GM18909 (cell line): ENCODE data around the gene ZNF124.
"Not testable (repeated sequence)": the region's sequence is repeated elsewhere in the genome, so short reads cannot be mapped to it uniquely, and the experiment has no call there.

ENCODE experiments used
- ATAC-seq: cut with Tn5 transposase; IDR thresholded peaks from one replicate; pipeline ENCODE4 v1.9.1; 2021; ENCODE audit warnings: mild to moderate bottlenecking; ENCODE audit not compliant: unreplicated experiment, poor library complexity

The ZNF124 gene

DNA sequence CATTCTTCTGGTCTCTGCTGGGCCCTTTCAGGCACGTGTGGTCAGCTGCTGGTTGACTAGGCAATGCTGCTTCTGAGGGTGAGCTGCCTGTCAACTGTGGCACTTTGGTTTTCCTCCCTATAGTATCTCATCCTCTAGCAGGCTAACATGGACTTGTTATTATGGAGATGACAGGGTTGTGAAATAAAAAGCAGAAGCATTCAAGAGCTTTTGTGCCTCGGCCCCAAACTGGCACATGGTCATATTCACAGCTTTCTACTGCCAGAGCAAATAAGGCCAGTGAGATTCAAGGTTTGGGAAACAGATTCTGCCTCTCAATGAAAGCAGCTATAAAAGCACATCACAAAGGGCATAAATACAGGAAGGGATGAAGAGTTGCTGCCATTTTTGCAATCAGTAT lies 1.6 kb upstream of the ZNF124 start:
- no peak for ATAC-seq

GRCh38 chr1:247172996-247173395 lies 1.2 kb upstream of the ZNF124 start:
- ATAC-seq = no peak

- peak; percentile 59 for ATAC-seq
Observed at GRCh38 chr1:247171443-247171842, 377 bp downstream of the ZNF124 start.

DNA sequence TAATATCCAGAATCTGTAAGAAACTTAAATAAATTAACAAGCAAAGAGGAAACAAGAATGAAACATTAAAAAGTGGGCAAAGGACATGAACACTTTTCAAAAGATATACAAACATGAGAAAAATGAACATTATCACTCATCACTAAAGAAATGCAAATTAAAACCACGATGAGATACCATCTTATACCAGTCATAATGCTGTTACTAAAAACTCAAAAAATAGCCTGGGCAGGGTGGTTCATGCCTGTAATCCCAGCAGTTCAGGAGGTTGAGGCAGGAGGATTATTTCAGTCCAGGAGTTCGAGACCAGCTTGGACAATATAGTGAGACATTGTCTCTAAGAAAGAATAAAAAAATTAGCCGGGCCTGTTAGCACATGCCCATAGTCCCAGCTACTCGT lies 6.1 kb downstream of the ZNF124 start:
- ATAC-seq = no peak

GRCh38 chr1:247164694-247165093 lies 7.1 kb downstream of the ZNF124 start:
- ATAC-seq = no peak

- no peak for ATAC-seq
Observed at GRCh38 chr1:247156787-247157232, 15.0 kb downstream of the ZNF124 start.

DNA sequence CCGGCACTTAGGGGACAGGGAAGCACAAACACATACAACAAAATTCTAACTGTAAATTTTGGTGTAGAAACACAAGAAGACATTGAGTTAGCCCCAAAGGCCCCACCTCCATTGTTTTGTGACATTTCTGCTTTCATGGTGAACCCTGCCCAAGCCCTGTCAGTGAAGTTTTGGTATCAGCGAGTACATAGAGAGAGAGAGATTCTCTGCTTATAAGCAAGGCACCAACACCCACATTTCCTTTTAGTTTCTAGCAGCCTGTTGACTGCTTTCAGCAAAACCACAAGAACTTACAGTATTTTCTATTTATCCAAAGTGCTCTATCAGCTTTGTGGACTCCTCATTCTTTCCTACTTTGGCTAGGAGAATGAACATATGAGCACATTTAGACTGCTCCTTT lies 24.0 kb downstream of the ZNF124 start:
- no peak for ATAC-seq

DNA sequence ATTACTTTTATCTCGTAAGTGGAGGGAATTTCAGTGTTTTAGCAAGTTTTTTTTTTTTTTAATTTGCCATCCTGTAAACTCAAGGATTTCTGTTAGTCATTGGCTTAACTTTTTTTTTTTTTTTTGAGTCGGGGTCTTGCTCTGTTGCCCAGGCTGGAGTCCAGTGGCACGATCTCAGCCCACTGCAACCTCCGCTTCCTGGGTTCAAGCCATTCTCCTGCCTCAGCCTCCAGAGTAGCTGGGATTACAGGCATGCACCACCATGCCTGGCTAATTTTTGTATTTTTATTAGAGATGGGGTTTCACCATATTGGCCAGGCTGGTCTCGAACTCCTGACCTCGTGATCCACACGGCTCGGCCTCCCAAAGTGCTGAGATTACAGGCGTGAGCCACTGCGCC lies 24.7 kb downstream of the ZNF124 start:
- ATAC-seq = not testable (repeated sequence)

GRCh38 chr1:247146671-247147070 lies 25.1 kb downstream of the ZNF124 start:
- no peak for ATAC-seq

GRCh38 chr1:247145279-247145678 lies 26.5 kb downstream of the ZNF124 start:
- ATAC-seq = no peak

GRCh38 chr1:247139557-247139956 lies 32.3 kb downstream of the ZNF124 start:
- not testable (repeated sequence) for ATAC-seq

GRCh38 chr1:247131236-247131635 lies 40.6 kb downstream of the ZNF124 start:
- no peak for ATAC-seq

DNA sequence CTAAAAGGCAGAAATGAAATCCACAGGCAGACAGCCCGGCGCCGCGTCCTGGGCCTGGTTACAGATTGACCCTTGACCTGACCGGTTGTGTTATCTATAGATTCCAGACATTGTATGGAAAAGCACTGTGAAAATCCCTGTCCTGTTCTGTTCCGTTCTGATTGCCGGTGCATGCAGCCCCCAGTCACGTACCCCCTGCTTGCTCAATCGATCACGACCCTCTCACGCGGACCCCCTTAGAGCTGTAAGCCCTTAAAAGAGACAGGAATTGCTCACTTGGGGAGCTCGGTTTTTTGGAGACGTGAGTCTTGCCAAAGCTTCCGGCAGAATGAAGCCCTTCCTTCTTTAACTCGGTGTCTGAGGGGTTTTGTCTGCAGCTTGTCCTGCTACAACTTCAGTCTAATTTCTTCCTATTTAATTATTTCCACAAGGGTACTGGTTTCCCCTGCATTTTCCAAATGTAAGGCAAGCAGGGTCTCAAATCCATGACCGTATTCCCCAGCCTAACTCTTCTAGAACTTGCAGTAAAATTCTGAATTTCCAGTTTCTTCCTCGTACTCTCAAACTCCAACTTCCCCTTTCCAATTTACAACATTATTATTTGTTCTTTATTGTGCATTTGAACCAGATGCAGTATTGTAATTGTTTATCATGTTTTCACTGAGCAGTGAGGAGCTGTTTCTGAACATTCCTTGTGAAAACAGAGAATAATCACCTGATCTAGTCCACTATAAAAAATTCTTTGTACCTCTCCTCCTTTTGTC lies 44.1 kb downstream of the ZNF124 start:
- ATAC-seq = not testable (repeated sequence)

- ATAC-seq = peak; percentile 67
Observed at GRCh38 chr1:247126601-247127000, 45.2 kb downstream of the ZNF124 start.

DNA sequence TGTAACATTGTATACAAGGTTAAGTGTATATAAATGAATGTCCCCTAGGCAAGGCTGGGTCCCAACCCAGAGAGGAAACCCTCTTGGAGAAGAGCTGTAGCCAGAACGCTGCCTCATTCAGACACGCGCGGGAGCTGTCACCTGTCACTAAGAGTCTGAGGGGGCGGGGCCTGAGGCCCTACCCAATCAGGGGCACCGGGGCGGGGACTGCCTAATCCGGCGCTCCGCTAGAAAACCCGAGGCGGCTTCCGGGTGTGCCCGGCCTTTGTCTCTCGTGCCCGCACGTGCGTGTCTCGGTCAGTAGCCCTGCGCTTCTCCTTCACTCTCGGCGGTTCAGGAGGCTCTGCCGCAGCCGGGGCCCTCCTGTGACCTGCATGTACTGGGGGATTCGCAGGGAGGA lies 45.7 kb downstream of the ZNF124 start:
- ATAC-seq = peak; percentile 99

DNA sequence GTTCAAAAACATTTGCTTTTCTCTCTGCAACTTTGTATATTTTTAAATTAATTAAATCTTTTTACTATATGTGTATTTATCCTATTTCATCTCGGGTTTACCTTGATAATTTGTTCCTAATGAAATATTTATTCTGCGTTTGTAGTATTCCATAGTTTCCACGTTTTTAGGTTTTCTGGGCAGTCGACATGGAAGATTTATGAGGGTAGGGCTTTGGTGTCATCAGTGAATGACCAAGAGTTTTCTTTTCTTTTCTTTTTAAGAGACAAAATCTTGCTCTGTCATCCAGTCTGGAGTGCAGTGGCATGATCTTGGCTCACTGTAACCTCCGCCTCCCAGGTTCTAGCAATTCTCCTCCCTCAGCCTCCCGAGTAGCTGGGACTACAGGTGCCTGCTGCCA lies 50.4 kb downstream of the ZNF124 start:
- ATAC-seq = no peak

DNA sequence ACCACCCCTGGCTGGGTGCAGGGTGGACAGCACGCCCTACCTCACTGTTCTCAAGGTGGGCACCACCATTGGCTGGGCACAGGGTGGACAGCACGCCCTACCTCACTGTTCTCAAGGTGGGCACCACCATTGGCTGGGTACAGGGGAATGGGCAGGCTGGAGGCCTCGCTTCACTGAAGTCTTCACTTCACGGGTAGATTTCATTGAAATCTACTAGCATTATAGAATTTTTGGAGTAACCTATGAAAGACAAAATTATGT lies 51.5 kb downstream of the ZNF124 start:
- ATAC-seq = not testable (repeated sequence)

GRCh38 chr1:247119600-247120407 lies 52.0 kb downstream of the ZNF124 start:
- ATAC-seq = no peak

- no peak for ATAC-seq
Observed at GRCh38 chr1:247118946-247119446, 52.8 kb downstream of the ZNF124 start.

GRCh38 chr1:247115545-247115944 lies 56.3 kb downstream of the ZNF124 start:
- no peak for ATAC-seq

DNA sequence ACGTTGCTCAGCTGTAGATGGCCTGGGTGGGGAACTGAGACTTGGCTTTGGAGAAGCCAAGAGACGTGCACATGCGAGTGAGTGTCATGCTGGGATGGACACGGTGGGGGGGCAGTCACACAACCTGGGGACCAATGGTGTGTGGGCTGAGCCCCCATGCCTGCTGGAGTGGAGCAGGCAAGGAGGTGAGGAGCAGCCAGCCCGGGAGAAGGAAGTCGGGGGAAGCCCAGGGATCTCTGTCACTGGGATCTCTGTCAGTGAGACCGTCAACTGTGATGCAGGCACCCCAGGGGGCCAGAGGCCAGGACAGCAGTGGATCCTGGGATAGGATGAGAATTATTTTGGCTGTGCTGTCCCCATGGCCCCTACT lies 56.7 kb downstream of the ZNF124 start:
- ATAC-seq = no peak
